PC-9 (cell line): ENCODE data around the gene IFT20.

Experiments
- CTCF ChIP-seq: fragments of 200-600 bp; sonication (generic); conservative IDR thresholded peaks from 2 replicates; pipeline ENCODE4 v1.6.1; 2017; ENCODE audit warnings: mixed run types, antibody characterized with exemption, mild to moderate bottlenecking, moderate library complexity
- EZH2 ChIP-seq: fragments of 200-600 bp; sonication (generic); IDR thresholded peaks from 2 replicates; pipeline ENCODE4 v1.8.0; 2017; ENCODE audit warnings: antibody characterized with exemption, low read depth

GRCh38 chr17:28320215-28321061, 14.8 kb downstream of the IFT20 start:
- TF ChIP-seq CTCF (no peak), EZH2 (no peak)
